HEK293 (cell line): ENCODE results near the gene TMEM151B.

Experiments
- BCL11B ChIP-seq: fragments of 450-650 bp; formaldehyde crosslinking; IDR thresholded peaks from 2 replicates; pipeline ENCODE4 v1.5.1; 2016; ENCODE audit warnings: low read depth, missing biosample characterization, missing genetic modification characterization
- INSM2 ChIP-seq: fragments of 450-650 bp; formaldehyde crosslinking; IDR thresholded peaks from 2 replicates; pipeline ENCODE4 v1.5.1; 2016; ENCODE audit warnings: missing biosample characterization, missing genetic modification characterization
- PBX3 ChIP-seq: sonication (generic); formaldehyde crosslinking; IDR thresholded peaks from 2 replicates; pipeline ENCODE4 v1.8.1; 2022; ENCODE audit warnings: mild to moderate bottlenecking, moderate library complexity, missing genetic modification reagents
- TCF7L2 ChIP-seq: IDR thresholded peaks from 2 replicates; pipeline ENCODE4 v1.6.1; 2011; ENCODE audit warnings: low read depth, mild to moderate bottlenecking, inconsistent platforms, low read length, moderate library complexity, borderline replicate concordance
- TRIM28 ChIP-seq: IDR thresholded peaks from 2 replicates; pipeline ENCODE4 v1.6.1; 2011; ENCODE audit warnings: low read length, control low read depth, borderline replicate concordance
- WT1 ChIP-seq: fragments of 450-650 bp; formaldehyde crosslinking; IDR thresholded peaks from 2 replicates; pipeline ENCODE4 v1.5.1; 2016; ENCODE audit warnings: missing biosample characterization, missing genetic modification characterization
- ZBTB11 ChIP-seq: fragments of 450-650 bp; formaldehyde crosslinking; conservative IDR thresholded peaks from 2 replicates; pipeline ENCODE4 v1.5.1; 2016; ENCODE audit warnings: low read depth, missing biosample characterization, missing genetic modification characterization
- ZBTB26 ChIP-seq: fragments of 450-650 bp; formaldehyde crosslinking; optimal IDR thresholded peaks from 2 replicates; pipeline ENCODE3; 2016; ENCODE audit warnings: missing biosample characterization, mild to moderate bottlenecking, missing genetic modification characterization
- ZFP3 ChIP-seq: fragments of 450-650 bp; formaldehyde crosslinking; IDR thresholded peaks from 2 replicates; pipeline ENCODE4 v1.5.1; 2016; ENCODE audit warnings: low read depth, missing biosample characterization, missing genetic modification characterization
- ZFP41 ChIP-seq: fragments of 450-650 bp; formaldehyde crosslinking; IDR thresholded peaks from 2 replicates; pipeline ENCODE4 v1.5.1; 2016; ENCODE audit warnings: missing biosample characterization, missing genetic modification characterization, borderline replicate concordance
- ZNF10 ChIP-seq: fragments of 450-650 bp; formaldehyde crosslinking; IDR thresholded peaks from 2 replicates; pipeline ENCODE4 v1.5.1; 2017; ENCODE audit warnings: missing biosample characterization, missing genetic modification characterization
- ZNF280C ChIP-seq: fragments of 450-650 bp; formaldehyde crosslinking; IDR thresholded peaks from 2 replicates; pipeline ENCODE4 v1.5.1; 2016; ENCODE audit warnings: missing biosample characterization, missing genetic modification characterization
- ZNF341 ChIP-seq: fragments of 450-650 bp; formaldehyde crosslinking; IDR thresholded peaks from 2 replicates; pipeline ENCODE4; 2016; ENCODE audit warnings: low read depth, missing biosample characterization, missing genetic modification characterization
- ZNF366 ChIP-seq: fragments of 450-650 bp; formaldehyde crosslinking; conservative IDR thresholded peaks from 2 replicates; pipeline ENCODE4 v1.5.1; 2016; ENCODE audit warnings: missing biosample characterization, missing genetic modification characterization
- ZNF398 ChIP-seq: fragments of 450-650 bp; formaldehyde crosslinking; IDR thresholded peaks from 2 replicates; pipeline ENCODE4 v1.5.1; 2017; ENCODE audit warnings: missing biosample characterization, missing genetic modification characterization
- ZNF426 ChIP-seq: fragments of 450-650 bp; formaldehyde crosslinking; IDR thresholded peaks from 2 replicates; pipeline ENCODE4 v1.5.1; 2017; ENCODE audit warnings: missing biosample characterization, missing genetic modification characterization, mild to moderate bottlenecking, inconsistent platforms, moderate library complexity
- ZNF449 ChIP-seq: fragments of 450-650 bp; formaldehyde crosslinking; IDR thresholded peaks from 2 replicates; pipeline ENCODE4 v1.5.1; 2017; ENCODE audit warnings: missing biosample characterization, mild to moderate bottlenecking, missing genetic modification characterization, moderate library complexity
- ZNF48 ChIP-seq: fragments of 450-650 bp; formaldehyde crosslinking; IDR thresholded peaks from 2 replicates; pipeline ENCODE4 v1.5.1; 2016; ENCODE audit warnings: missing biosample characterization, missing genetic modification characterization
- ZNF521 ChIP-seq: fragments of 450-650 bp; formaldehyde crosslinking; IDR thresholded peaks from 2 replicates; pipeline ENCODE4 v1.5.1; 2017; ENCODE audit warnings: missing biosample characterization, mild to moderate bottlenecking, missing genetic modification characterization
- ZNF548 ChIP-seq: fragments of 450-650 bp; formaldehyde crosslinking; IDR thresholded peaks from 2 replicates; pipeline ENCODE4 v1.5.1; 2016; ENCODE audit warnings: missing biosample characterization, missing genetic modification characterization
- ZNF558 ChIP-seq: fragments of 450-650 bp; formaldehyde crosslinking; IDR thresholded peaks from 2 replicates; pipeline ENCODE4 v1.5.1; 2016; ENCODE audit warnings: missing biosample characterization, missing genetic modification characterization
- ZNF561 ChIP-seq: fragments of 450-650 bp; IDR thresholded peaks from 2 replicates; pipeline ENCODE4 v1.5.1; 2018; ENCODE audit warnings: missing biosample characterization, missing genetic modification characterization, borderline replicate concordance
- ZNF610 ChIP-seq: fragments of 450-650 bp; formaldehyde crosslinking; IDR thresholded peaks from 2 replicates; pipeline ENCODE4 v1.5.1; 2016; ENCODE audit warnings: missing biosample characterization, missing genetic modification characterization, borderline replicate concordance

TMEM151B gene

GRCh38 chr6:44222486-44223318 is 47.5 kb upstream of the TMEM151B start (continued):
- TF ChIP-seq BCL11B (tag by site-specific recombination) (no peak), ZNF558 (no peak), ZNF280C (no peak), ZNF561 (tag by site-specific recombination) (no peak), ZNF610 (tag by site-specific recombination) (peak; percentile 33; the same call in 1 of the 2 replicates), ZNF10 (no peak), ZNF398 (tag by site-specific recombination) (peak; percentile 46; the same call in 1 of the 2 replicates), ZNF366 (tag by site-specific recombination) (peak; percentile 43; the same call in 1 of the 2 replicates), ZBTB26 (tag by site-specific recombination) (no peak), WT1 (tag by site-specific recombination) (no peak), ZNF449 (tag by site-specific recombination) (no peak), TRIM28 (no peak), PBX3 (CRISPR knock-in tag) (no peak), ZNF548 (tag by site-specific recombination) (no peak), TCF7L2 (no peak), ZFP3 (tag by site-specific recombination) (no peak), ZNF426 (tag by site-specific recombination) (no peak), ZFP41 (no peak), ZNF521 (tag by site-specific recombination) (no peak), ZNF341 (tag by site-specific recombination) (peak; percentile 97), ZNF48 (no peak), ZBTB11 (no peak), INSM2 (tag by site-specific recombination) (no peak)
